Measurements from ENCODE around the gene KCNRG.
"Not testable (repeated sequence)": the region's sequence is repeated elsewhere in the genome, so short reads cannot be mapped to it uniquely, and the experiment has no call there.

KCNRG gene

GRCh38 chr13:49980266-49980665, 35.0 kb upstream of the KCNRG start:
- H3K4me3 ChIP-seq (ENCODE audit: control insufficient read depth, low read depth, low read length): no peak overlapping the region
- TF ChIP-seq CTCF (IDR thresholded peaks at IDR 0.05; ENCODE audit: control insufficient read depth, insufficient read depth, low read depth, low read length, missing control alignments): no peak
- DNase-seq (ENCODE audit: low read depth): no peak

GRCh38 chr13:49985129-49985528, 30.1 kb upstream of the KCNRG start:
- H3K4me3 ChIP-seq (ENCODE audit: control insufficient read depth, low read depth, low read length): no peak overlapping the region
- no peak for DNase-seq (ENCODE audit: low read depth)
- no peak for TF ChIP-seq CTCF (IDR thresholded peaks at IDR 0.05; ENCODE audit: control insufficient read depth, insufficient read depth, low read depth, low read length, missing control alignments)

- TF ChIP-seq CTCF (IDR thresholded peaks at IDR 0.05; ENCODE audit: control insufficient read depth, insufficient read depth, low read depth, low read length, missing control alignments): no peak
- no peak for DNase-seq (ENCODE audit: low read depth)
- H3K4me3 ChIP-seq (ENCODE audit: control insufficient read depth, low read depth, low read length): no peak overlapping the region
Measured at GRCh38 chr13:49986471-49986870, 28.8 kb upstream of the KCNRG start.

- not testable (repeated sequence) for DNase-seq (ENCODE audit: low read depth); H3K4me3 ChIP-seq (ENCODE audit: control insufficient read depth, low read depth, low read length)
Measured at GRCh38 chr13:49990612-49991011, 24.6 kb upstream of the KCNRG start.

GRCh38 chr13:49993111-49993510, 22.1 kb upstream of the KCNRG start:
- DNase-seq (ENCODE audit: low read depth): no peak
- no peak for TF ChIP-seq CTCF (IDR thresholded peaks at IDR 0.05; ENCODE audit: control insufficient read depth, insufficient read depth, low read depth, low read length, missing control alignments)
- H3K4me3 ChIP-seq (ENCODE audit: control insufficient read depth, low read depth, low read length): no peak overlapping the region

GRCh38 chr13:49993666-49994065, 21.6 kb upstream of the KCNRG start:
- DNase-seq (ENCODE audit: low read depth): no peak
- no peak overlapping the region for H3K4me3 ChIP-seq (ENCODE audit: control insufficient read depth, low read depth, low read length)
- TF ChIP-seq CTCF (IDR thresholded peaks at IDR 0.05; ENCODE audit: control insufficient read depth, insufficient read depth, low read depth, low read length, missing control alignments): no peak

GRCh38 chr13:49995625-49996101, 19.6 kb upstream of the KCNRG start:
- peak overlapping the region; percentile 73 for H3K4me3 ChIP-seq (ENCODE audit: control insufficient read depth, low read depth, low read length)
- no peak for DNase-seq (ENCODE audit: low read depth)
- no peak for TF ChIP-seq CTCF (IDR thresholded peaks at IDR 0.05; ENCODE audit: control insufficient read depth, insufficient read depth, low read depth, low read length, missing control alignments)
